RWPE1 (cell line): Measurements from ENCODE around the gene ERBB3.

Experiments used
- CTCF ChIA-PET: fragments of 350-600 bp; sonication (Branson Sonifier 250); formaldehyde crosslinking; extraction: SDS; loops from one replicate; lab custom pipeline; 2021; lab: Yijun Ruan, JAX
- POLR2A ChIA-PET: fragments of 400-600 bp; formaldehyde crosslinking; extraction: SDS; loops from one replicate; lab custom pipeline; 2020; ENCODE audit warnings: antibody characterized with exemption; ENCODE audit not compliant: low non-redundant PET; lab: Yijun Ruan, JAX
- DNase-seq: peaks from one replicate; pipeline ENCODE4 v3.0.0; 2012; ENCODE audit warnings: low spot score
- H3K27ac ChIP-seq: fragments of 450-650 bp; 2 replicates; pipeline ENCODE4 v1.5.1; 2017
- CTCF ChIP-seq: fragments of 450-650 bp; conservative IDR thresholded peaks from 2 replicates; pipeline ENCODE4 v1.5.1; 2017; ENCODE audit warnings: low read depth, mild to moderate bottlenecking

The ERBB3 gene

GRCh38 chr12:56101045-56101444 is 21.1 kb downstream of the ERBB3 start:
- no peak overlapping the region for H3K27ac ChIP-seq
- POLR2A ChIA-PET = no interaction called here
- no peak for DNase-seq
- CTCF ChIA-PET = no interaction called here
- no peak for TF ChIP-seq CTCF

GRCh38 chr12:56102683-56103065 is 22.7 kb downstream of the ERBB3 start:
- TF ChIP-seq CTCF = no peak
- POLR2A ChIA-PET = no interaction called here
- no peak for DNase-seq
- CTCF ChIA-PET = interaction anchor here (0.6 kb wide), 1 partner anchor 11 kb away, joined by 4 read pairs; no protein-coding TSS in a partner anchor
- no peak overlapping the region for H3K27ac ChIP-seq

DNA sequence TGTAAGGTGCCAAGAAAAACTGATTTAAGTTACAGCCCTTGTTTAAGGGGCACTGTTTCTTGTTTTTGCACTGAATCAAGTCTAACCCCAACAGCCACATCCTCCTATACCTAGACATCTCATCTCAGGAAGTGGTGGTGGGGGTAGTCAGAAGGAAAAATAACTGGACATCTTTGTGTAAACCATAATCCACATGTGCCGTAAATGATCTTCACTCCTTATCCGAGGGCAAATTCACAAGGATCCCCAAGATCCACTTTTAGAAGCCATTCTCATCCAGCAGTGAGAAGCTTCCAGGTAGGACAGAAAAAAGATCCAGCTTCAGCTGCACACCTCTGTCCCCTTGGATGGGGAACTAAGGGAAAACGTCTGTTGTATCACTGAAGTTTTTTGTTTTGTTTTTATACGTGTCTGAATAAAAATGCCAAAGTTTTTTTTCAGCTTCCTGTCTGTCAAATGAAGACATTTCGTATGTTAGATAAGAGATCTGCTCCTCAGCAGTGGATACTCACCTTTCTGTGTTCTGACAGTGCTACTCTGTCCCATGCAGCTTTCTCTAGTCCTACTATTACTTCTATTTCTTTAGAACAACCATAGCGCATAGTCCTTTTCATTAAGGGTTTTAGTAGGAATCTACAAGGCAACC is 23.2 kb downstream of the ERBB3 start:
- ChIA-PET POLR2A (interaction anchor here (0.6 to 2.7 kb wide), 5 partner anchors 14 to 335 kb away, joined by 3 to 10 read pairs (median 5); partner anchors contain the start of gene ZC3H10), CTCF (interaction anchor here (0.6 to 1.4 kb wide), 2 partner anchors 24 to 362 kb away, joined by 3 to 10 read pairs; no protein-coding TSS in a partner anchor)
- DNase-seq = no peak
- TF ChIP-seq CTCF = no peak
- H3K27ac ChIP-seq = no peak overlapping the region

DNA sequence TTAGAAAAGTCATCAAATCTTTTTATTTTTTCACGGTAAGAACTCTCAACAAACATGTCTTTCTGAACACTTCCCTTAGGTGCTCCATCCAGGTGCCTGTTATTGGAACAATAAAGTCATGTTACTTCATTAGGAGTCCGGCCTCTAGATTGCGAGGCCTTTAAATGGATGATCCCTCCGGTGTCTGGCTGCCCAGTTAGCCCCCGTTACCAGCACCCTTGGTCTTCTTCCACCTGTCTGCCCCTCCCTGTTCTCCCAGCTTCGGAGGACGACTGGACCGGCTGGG is 23.8 kb downstream of the ERBB3 start:
- no peak for TF ChIP-seq CTCF
- H3K27ac ChIP-seq = peak overlapping the region; percentile 83
- DNase-seq = no peak
- POLR2A ChIA-PET = interaction anchor here (0.6 to 2.7 kb wide), 8 partner anchors 14 to 335 kb away, joined by 3 to 10 read pairs (median 5); partner anchors contain the start of gene ZC3H10
- CTCF ChIA-PET = interaction anchor here (0.6 to 1.4 kb wide), 3 partner anchors 25 to 363 kb away, joined by 3 to 10 read pairs (median 3); no protein-coding TSS in a partner anchor

DNA sequence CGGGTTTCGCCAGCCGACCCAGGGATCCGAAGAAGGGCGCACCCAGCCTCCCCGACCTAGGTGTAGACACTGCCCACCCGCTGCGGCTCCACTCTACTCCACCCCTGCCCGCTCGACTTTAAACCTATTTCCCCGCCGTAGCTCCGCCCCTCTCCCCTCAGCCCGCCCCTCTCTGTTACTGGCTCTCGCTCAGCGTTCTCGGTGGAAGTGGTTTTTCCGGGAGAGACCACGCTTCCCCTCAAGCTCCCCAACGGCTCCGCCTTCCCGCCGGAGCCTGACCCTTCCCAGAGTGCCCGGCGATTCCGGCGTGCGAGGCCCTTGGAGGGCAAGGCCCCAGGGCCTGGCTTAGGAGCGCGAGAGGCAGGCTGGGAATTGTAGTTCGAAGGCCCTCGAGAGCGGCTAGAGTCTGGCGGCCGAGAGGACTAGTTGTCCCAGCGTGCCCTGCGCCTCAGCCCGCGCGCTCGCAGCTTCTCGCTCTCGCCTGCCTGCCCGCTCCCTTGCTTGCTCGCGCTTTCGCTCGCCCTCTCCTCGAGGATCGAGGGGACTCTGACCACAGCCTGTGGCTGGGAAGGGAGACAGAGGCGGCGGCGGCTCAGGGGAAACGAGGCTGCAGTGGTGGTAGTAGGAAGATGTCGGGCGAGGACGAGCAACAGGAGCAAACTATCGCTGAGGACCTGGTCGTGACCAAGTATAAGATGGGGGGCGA is 24.3 kb downstream of the ERBB3 start, which contains the start of gene PA2G4:
Gene PA2G4 (plus strand): TSS at position 451 of the 706 bp plus-strand sequence. CDS start 179 bp downstream, at position 630.
- peak within 1 kb of the TSS; percentile 83 for H3K27ac ChIP-seq
- no peak for TF ChIP-seq CTCF
- CTCF ChIA-PET = interaction anchor here (0.7 to 1.4 kb wide), 3 partner anchors 20 to 108 kb away, joined by 3 to 10 read pairs (median 3); no protein-coding TSS in a partner anchor
- POLR2A ChIA-PET = interaction anchor here (0.6 to 2.7 kb wide), 9 partner anchors 8 to 60 kb away, joined by 3 to 10 read pairs (median 5); partner anchors contain the start of gene ZC3H10
- DNase-seq = peak; percentile 96

DNA sequence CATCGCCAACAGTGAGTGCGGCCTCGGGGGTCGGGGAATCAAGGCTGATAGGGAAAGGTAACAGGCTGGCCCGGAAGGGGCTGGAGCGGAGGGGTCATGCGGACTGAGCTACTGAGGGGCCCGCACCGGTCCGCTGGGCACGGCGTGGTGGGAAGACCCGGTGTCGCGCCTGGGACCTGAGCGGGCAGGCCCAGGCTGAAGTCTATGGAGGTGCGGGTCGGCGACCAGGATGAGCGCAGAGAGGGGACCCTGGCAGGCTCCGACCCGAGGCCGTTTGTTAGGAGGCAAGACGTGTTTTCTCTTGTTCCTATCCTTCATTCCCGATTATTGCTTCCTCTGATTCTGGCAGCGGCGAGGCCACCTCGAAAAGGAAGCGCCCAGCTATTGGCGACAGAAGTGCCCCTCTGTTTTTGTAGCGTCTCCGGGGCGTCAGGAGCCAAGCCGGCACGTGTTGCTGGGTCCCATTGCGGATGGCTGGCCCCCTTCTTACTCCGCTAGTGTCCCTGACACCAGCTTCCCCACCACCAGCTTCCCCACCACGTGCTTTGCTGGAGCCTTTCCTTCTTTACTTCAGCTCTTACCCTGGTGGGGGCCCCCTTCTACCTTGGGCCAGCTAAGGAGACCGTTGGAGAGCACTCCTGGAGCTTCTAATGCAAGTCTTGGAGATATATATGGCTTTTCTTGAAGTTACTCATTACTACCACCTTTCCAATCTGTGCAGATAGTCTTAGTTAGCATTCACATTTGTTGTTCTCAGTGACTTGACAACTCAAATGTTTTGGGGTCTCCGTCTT is 25.0 kb downstream of the ERBB3 start:
- H3K27ac ChIP-seq = peak overlapping the region; percentile 83
- no peak for DNase-seq
- ChIA-PET CTCF (interaction anchor here (0.6 to 1.6 kb wide), 4 partner anchors 20 to 371 kb away, joined by 3 to 5 read pairs (median 4); no protein-coding TSS in a partner anchor), POLR2A (interaction anchor here (0.8 to 2.7 kb wide), 5 partner anchors 10 to 60 kb away, joined by 3 to 10 read pairs (median 5); partner anchors contain the start of gene ZC3H10)
- no peak for TF ChIP-seq CTCF
